ENCODE results near the gene ATP8B1.
A peak's percentile ranks its signal among the peaks of the same experiment; 100 is the strongest.

Gene ATP8B1

GRCh38 chr18:57792631-57793301 is 10.3 kb downstream of the ATP8B1 start:
- peaks cover 0 to 24% (median 11%) of the 10 kb centered on the region in 10 experiments; a peak in 16 of 20 replicates for H3K4me1 ChIP-seq
- no peaks in the 10 kb centered on the region; a peak in 1 of 22 replicates for H3K36me3 ChIP-seq
- H3K4me2 ChIP-seq, result no peak overlapping the region
- no peaks in the 10 kb centered on the region for H3K27me3 ChIP-seq
- no peak overlapping the region for H3K27ac ChIP-seq
- H4K20me1 ChIP-seq, result no peaks in the 10 kb centered on the region
- no peak for TF ChIP-seq Cebpa-rat (IDR thresholded peaks at IDR 0.05)
- peaks cover 0 to 12% (median 8%) of the 10 kb centered on the region in 11 experiments; a peak in 15 of 22 replicates for H3K9me3 ChIP-seq (replicated peaks in 1 of 11)
- no peak overlapping the region for H3K4me3 ChIP-seq
- no peak overlapping the region for H3K9ac ChIP-seq

DNA sequence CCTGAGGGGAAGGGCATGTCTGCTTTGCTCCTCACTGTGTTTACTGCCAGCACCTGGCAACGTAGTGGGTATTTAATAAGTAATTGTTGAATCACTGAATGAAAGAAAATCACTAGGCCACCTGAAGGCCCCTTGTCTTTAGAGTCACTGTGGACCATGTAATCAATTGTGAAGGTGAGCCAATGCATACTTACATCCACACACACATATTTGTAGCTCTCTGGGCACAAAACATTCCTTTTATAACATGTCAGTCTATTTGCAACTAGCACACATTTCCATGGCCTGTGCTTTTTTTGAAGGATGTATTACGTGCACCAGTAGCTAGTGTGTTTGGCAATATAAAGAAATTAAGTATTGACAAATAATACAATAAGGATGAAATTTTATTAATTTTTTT is 11.2 kb downstream of the ATP8B1 start:
- H3K4me2 ChIP-seq, result no peak overlapping the region
- no peak overlapping the region for H3K9ac ChIP-seq
- no peaks in the 10 kb centered on the region for H3K27me3 ChIP-seq
- no peaks in the 10 kb centered on the region; a peak in 1 of 22 replicates for H3K36me3 ChIP-seq
- H4K20me1 ChIP-seq, result no peaks in the 10 kb centered on the region
- H3K27ac ChIP-seq, result no peak overlapping the region
- peaks cover 0 to 12% (median 9%) of the 10 kb centered on the region in 11 experiments; a peak in 15 of 22 replicates for H3K9me3 ChIP-seq (replicated peaks in 1 of 11)
- H3K4me1 ChIP-seq, result peaks cover 0 to 30% (median 11%) of the 10 kb centered on the region in 10 experiments; a peak in 16 of 20 replicates
- H3K4me3 ChIP-seq, result no peak overlapping the region
- TF ChIP-seq Cebpa-rat (IDR thresholded peaks at IDR 0.05), result no peak

DNA sequence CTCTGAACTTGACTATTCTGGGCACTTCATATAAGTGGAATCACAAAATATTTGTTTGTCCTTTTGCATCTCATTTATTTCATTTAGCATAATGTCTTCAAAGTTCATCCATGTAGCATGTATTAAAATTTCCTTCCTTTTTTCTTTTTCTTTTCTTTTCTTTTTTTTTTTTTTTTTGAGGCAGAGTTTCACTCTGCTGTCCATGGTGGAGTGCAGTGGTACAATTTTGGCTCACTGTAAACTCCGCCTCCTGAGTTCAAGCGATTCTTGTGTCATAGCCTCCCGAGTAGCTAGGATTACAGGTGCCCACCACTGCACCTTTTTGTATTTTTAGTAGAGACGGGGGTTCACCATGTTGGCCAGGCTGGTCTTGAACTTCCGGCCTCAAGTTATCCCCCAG is 11.9 kb downstream of the ATP8B1 start:
- TF ChIP-seq Cebpa-rat (IDR thresholded peaks at IDR 0.05), result no peak
- no peak overlapping the region for H3K4me3 ChIP-seq
- H3K9ac ChIP-seq, result no peak overlapping the region
- no peaks in the 10 kb centered on the region for H4K20me1 ChIP-seq
- H3K4me1 ChIP-seq, result peaks cover 0 to 30% (median 11%) of the 10 kb centered on the region in 10 experiments; a peak in 16 of 20 replicates
- H3K4me2 ChIP-seq, result no peak overlapping the region
- peaks cover 0 to 3% (median 0%) of the 10 kb centered on the region in 11 experiments; a peak in 1 of 22 replicates for H3K36me3 ChIP-seq
- H3K27me3 ChIP-seq, result no peaks in the 10 kb centered on the region
- no peak overlapping the region for H3K27ac ChIP-seq
- peaks cover 0 to 12% (median 9%) of the 10 kb centered on the region in 11 experiments; a peak in 15 of 22 replicates for H3K9me3 ChIP-seq (replicated peaks in 1 of 11)

- H3K27me3 ChIP-seq, result no peaks in the 10 kb centered on the region
- no peaks in the 10 kb centered on the region for H4K20me1 ChIP-seq
- no peak overlapping the region for H3K4me2 ChIP-seq
- TF ChIP-seq Cebpa-rat (IDR thresholded peaks at IDR 0.05), result no peak
- peaks cover 0 to 9% (median 7%) of the 10 kb centered on the region in 11 experiments; a peak in 15 of 22 replicates for H3K9me3 ChIP-seq (replicated peaks in 1 of 11)
- H3K36me3 ChIP-seq, result peaks cover 0 to 6% (median 0%) of the 10 kb centered on the region in 11 experiments; a peak in 1 of 22 replicates
- H3K4me1 ChIP-seq, result peaks cover 0 to 32% (median 11%) of the 10 kb centered on the region in 10 experiments; a peak in 16 of 20 replicates
- no peak overlapping the region for H3K27ac ChIP-seq
- no peak overlapping the region for H3K9ac ChIP-seq
- no peak overlapping the region for H3K4me3 ChIP-seq
These were observed 12.8 kb downstream of the ATP8B1 start for GRCh38 chr18:57790316-57790715.

- no peaks in the 10 kb centered on the region for H4K20me1 ChIP-seq
- H3K36me3 ChIP-seq, result 0 out of 22 replicates have a peak, but pooled peaks cover 0 to 6% (median 0%) of the 10 kb centered on the region in 11 experiments
- no peaks in the 10 kb centered on the region for H3K27me3 ChIP-seq
- TF ChIP-seq Cebpa-rat (IDR thresholded peaks at IDR 0.05), result no peak
- peak overlapping the region in 3 of 11 experiments; percentile 60 to 75 (median 73); a peak in 3 of 22 replicates for H3K4me2 ChIP-seq
- no peak overlapping the region for H3K9ac ChIP-seq
- peaks cover 0 to 4% (median under 1%) of the 10 kb centered on the region in 11 experiments; a peak in 5 of 22 replicates for H3K9me3 ChIP-seq (replicated peaks in 1 of 11)
- peaks cover 0 to 38% (median 12%) of the 10 kb centered on the region in 10 experiments; a peak in 16 of 20 replicates for H3K4me1 ChIP-seq
- H3K4me3 ChIP-seq, result no peak overlapping the region
- no peak overlapping the region for H3K27ac ChIP-seq
These were observed 13.4 kb downstream of the ATP8B1 start for GRCh38 chr18:57789759-57790158.

- H3K27me3 ChIP-seq, result no peaks in the 10 kb centered on the region
- H4K20me1 ChIP-seq, result no peaks in the 10 kb centered on the region
- peak overlapping the region in 3 of 11 experiments; percentile 9 to 68 (median 54); a peak in 3 of 22 replicates for H3K27ac ChIP-seq
- H3K4me2 ChIP-seq, result peak overlapping the region in 6 of 11 experiments; percentile 31 to 75 (median 56); a peak in 9 of 22 replicates
- TF ChIP-seq Cebpa-rat (IDR thresholded peaks at IDR 0.05), result no peak
- H3K4me1 ChIP-seq, result peaks cover 0 to 45% (median 19%) of the 10 kb centered on the region in 10 experiments; a peak in 17 of 20 replicates
- 0 out of 22 replicates have a peak, but pooled peaks cover 0 to 6% (median 0%) of the 10 kb centered on the region in 11 experiments for H3K36me3 ChIP-seq
- peak overlapping the region in 1 of 11 experiments; percentile 51; a peak in 2 of 22 replicates for H3K9ac ChIP-seq
- H3K9me3 ChIP-seq (replicated peaks in 1 of 11), result 0 out of 22 replicates have a peak, but pooled peaks cover 0 to 3% (median 0%) of the 10 kb centered on the region in 11 experiments
- no peak overlapping the region for H3K4me3 ChIP-seq
These were observed 14.0 kb downstream of the ATP8B1 start for GRCh38 chr18:57789090-57789489.

DNA sequence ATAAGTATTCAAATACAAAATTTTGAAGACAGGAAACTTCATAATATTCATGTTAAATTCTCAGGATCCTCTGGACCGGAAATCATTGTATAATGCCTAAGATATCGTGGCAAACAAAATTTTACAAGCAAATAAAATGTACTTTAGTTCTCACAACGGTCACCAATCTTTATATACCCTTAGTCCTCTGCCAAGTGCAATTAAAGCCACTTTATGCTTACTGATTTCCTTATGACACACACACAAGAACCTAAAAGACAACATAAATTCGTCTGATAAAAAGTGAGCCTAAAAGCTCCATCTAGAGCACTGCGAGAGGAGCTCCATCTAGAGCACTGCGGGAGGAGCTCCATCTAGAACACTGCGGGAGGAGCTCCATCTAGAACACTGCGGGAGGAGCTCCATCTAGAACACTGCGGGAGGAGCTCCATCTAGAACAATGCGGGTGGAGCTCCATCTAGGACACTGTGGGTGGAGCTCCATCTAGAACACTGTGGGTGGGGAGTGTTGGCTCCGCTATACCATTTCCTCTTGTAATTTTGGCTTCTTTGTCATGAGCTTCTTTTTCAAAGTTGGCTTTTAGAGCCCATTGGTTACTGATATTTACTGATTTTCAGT is 15.9 kb downstream of the ATP8B1 start:
- TF ChIP-seq Cebpa-rat (IDR thresholded peaks at IDR 0.05), result no peak
- Histone ChIP-seq H4K20me1 (no peaks in the 10 kb centered on the region), H3K4me2 (peak overlapping the region in 1 of 11 experiments; percentile 73; a peak in 1 of 22 replicates), H3K9ac (no peak overlapping the region), H3K27ac (no peak overlapping the region), H3K36me3 (peaks cover 0 to 6% (median 0%) of the 10 kb centered on the region in 11 experiments; a peak in 1 of 22 replicates), H3K4me1 (peaks cover 0 to 61% (median 26%) of the 10 kb centered on the region in 10 experiments; a peak in 17 of 20 replicates), H3K9me3 (replicated peaks in 1 of 11) (0 out of 22 replicates have a peak, but pooled peaks cover 0 to 3% (median 0%) of the 10 kb centered on the region in 11 experiments), H3K4me3 (no peak overlapping the region), H3K27me3 (no peaks in the 10 kb centered on the region)

GRCh38 chr18:57785751-57786437 is 17.2 kb downstream of the ATP8B1 start:
- H3K9ac ChIP-seq, result no peak overlapping the region
- H3K4me1 ChIP-seq, result peaks cover under 1 to 74% (median 34%) of the 10 kb centered on the region in 10 experiments
- 0 out of 22 replicates have a peak, but pooled peaks cover 0 to 3% (median 0%) of the 10 kb centered on the region in 11 experiments for H3K9me3 ChIP-seq (replicated peaks in 1 of 11)
- TF ChIP-seq Cebpa-rat (IDR thresholded peaks at IDR 0.05), result no peak
- no peaks in the 10 kb centered on the region for H4K20me1 ChIP-seq
- H3K4me2 ChIP-seq, result no peak overlapping the region
- no peak overlapping the region for H3K27ac ChIP-seq
- no peaks in the 10 kb centered on the region for H3K27me3 ChIP-seq
- H3K4me3 ChIP-seq, result no peak overlapping the region
- H3K36me3 ChIP-seq, result peaks cover 0 to 9% (median 4%) of the 10 kb centered on the region in 11 experiments; a peak in 5 of 22 replicates

All from BLaER1 treated with 17β-estradiol and CSF1 and Interleukin-3, amounts not matched to agents 10 nM and 100 nM (cell line).